SHP77 treated with DMSO at 0.1 percent for 48 hours (cell line): Measurements from ENCODE around the gene KIRREL3.

Experiments used
- DNase-seq: peaks from one replicate; lab custom pipeline; 2025; lab: John Stamatoyannopoulos, UW

The KIRREL3 gene

DNA sequence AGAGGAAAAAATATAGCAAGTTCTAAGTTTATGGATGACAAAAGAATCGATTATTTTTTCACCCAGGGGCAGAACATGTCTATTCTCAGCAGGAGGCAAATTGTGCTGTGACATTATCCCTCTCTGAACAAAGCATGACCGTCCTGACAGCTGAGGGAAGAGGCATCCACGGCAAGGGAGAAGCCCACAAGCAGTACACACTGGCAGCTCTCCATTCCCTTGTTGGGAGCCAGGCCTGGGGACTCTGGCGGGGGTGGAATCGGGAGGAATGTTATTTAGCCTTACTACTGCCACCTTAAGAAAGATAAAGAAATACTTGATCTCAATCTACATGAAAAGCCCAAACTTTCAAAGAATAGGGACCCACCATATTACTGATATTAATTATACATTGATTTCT is 3.4 kb downstream of the KIRREL3 start:
- DNase-seq = no peak

- no peak for DNase-seq
These were observed 4.3 kb downstream of the KIRREL3 start for GRCh38 chr11:126996036-126996804.

GRCh38 chr11:126993599-126993998 is 7.0 kb downstream of the KIRREL3 start:
- no peak for DNase-seq

DNA sequence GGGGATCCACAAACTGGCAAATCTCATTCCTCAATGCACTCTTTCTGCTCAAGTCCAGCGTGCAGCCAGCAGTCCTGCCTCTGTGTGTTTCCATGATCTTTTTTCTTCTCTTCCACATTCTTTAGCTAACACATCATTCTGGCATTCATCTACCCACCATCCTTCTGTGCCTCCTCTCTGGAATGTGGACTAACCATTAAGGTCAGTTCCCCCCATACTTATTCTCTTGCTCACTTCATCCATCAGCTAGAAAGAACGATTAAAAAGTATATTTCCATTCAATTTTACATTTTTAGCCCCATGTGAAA is 7.8 kb downstream of the KIRREL3 start:
- DNase-seq = no peak

DNA sequence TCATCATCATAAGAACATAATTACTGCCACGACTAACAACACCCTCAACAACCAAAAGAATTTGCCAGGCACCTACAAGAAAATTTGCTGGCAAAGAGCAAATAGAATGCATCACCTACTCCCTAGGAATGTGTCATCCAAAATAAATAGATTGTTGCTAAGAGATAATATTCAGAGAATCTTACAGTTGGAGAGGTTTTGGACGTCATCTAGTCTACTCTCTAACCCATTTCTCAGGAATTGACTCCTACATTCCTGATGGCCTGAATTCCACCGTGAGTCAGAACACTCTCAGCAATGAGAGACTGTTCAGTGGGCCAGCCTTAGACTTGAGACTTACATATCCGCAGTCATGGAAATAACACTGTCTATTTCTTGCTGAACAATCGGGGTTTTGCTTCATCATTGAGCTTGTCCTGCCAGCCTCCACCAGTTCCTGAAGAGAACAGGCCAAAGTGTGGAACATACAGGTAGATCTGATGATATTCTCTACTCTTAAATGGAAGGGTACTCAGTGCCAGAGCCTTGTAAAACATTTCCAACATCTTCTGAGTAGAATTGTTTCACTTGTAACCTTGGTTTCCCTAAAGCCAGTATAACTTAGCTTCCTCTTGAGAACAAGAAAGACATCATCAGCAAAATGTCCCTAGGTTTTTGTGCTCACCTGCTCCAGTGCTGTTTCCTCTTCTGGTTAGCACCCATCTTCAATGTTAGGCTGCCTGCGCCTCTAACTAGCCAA is 8.3 kb downstream of the KIRREL3 start:
- DNase-seq = no peak

DNA sequence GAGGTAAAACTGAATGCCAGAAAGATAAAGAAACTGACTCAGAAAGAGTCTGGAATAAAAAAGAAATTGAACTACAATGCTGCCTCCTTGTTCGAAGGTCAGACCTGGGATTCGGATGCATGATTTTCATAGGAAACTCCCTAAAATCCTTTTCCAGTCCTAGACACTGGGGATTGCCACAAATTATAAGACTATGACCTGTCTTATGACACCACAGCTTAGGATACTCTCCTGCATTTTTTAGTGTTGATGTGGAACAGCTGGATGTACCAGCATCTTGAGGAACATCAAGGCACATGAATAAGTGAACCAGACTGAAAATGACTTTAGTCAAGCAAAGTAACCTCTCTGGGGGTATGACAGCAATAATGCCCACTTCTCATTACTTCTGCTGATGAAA is 9.0 kb downstream of the KIRREL3 start:
- no peak for DNase-seq

GRCh38 chr11:126990716-126991480 is 9.7 kb downstream of the KIRREL3 start:
- no peak for DNase-seq

DNA sequence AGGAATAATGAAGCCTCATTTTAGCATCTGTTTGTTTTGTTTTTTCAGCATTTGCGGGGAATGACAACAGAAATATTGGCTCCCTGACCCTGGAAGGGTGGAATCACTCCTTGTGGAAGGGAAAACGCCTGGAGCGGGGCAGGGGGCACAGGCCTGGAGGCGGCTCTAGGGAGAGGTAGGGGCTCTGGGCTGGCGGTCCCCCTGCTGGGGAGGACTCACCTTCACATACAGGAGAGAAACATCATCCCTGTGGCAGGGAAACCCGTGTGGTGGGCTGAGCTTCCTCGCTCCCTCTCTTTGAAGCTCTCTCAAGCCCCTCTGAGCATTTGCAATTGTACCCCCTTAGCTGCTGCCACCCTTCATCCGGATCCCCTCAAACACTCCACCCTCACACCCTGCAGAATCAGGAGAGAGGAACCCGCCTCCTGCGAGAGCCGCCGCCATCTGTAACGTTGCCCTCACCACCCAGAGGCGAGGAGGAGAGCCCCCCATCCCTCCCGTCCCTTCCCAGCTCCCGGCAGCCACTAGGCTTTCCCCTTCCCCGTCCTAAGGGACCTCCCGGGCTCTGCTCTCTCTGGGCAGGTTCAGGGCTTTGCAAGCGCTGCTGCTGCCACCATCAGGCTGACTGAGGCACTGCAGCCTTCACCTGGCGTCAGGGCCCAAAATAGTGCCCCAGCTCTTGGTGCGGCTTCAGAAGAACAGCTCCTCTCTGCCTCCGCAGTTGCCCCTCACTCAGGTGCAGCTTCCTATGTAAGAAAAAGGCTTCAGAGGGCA is 10.4 kb downstream of the KIRREL3 start:
- DNase-seq = peak; percentile 8

DNA sequence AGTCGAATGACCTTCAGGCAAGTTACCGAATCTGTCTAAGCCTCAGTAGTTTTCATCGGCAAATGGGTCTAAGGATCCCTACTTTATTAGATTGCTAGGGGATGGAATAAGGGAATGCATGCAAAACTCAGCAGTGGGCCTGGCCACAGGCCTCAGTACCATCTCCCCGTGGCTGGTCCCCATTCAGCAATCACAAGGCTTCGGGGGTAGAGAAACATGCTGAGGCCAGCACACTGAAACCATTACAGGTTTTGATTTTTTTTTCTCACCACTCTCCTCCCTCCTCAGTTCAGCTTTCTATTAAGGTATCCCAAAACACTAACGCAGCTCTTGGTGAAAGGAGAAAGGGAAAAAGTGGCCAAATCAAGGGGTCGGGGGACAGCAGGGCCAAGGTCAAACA is 11.9 kb downstream of the KIRREL3 start:
- DNase-seq = no peak

- DNase-seq = no peak
These were observed 18.9 kb downstream of the KIRREL3 start for GRCh38 chr11:126981635-126982034.

DNA sequence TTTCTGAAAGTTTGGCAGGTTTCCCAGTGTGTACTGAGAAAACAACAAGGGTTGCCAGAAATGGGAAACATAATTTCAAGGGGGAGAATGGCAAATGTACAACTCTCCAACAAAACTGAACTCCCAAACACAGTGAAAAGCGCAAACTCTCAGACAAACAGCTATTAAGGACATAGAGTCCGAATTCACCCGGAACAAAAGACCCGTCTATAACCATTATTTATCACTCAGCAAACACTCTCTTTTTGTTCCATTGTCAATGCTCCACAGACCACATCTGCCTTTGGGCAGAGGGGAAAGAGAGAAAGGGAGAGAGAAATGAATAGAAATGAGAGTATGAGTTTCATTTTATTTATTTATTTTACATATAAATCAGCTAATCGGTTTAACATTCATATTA is 21.7 kb downstream of the KIRREL3 start:
- no peak for DNase-seq

DNA sequence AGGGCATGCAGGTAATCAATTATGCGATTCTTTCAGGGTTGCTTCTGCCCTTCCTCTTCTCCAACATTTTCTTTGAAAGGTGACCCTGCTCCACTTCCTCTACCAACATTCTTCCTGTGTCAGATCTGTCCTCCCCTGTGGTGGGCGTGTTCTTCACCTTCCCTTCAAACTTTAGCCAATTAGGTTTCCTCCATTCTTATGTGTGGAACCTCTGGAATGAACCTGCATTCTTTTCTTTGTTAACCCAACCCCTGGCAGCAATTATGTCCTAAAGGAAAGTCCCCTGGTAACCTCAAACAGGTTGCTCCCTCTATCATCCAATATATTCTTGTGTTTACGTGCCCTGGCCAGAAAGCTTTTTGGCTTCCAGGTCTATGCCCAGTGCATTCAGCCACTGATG is 22.4 kb downstream of the KIRREL3 start:
- no peak for DNase-seq

DNA sequence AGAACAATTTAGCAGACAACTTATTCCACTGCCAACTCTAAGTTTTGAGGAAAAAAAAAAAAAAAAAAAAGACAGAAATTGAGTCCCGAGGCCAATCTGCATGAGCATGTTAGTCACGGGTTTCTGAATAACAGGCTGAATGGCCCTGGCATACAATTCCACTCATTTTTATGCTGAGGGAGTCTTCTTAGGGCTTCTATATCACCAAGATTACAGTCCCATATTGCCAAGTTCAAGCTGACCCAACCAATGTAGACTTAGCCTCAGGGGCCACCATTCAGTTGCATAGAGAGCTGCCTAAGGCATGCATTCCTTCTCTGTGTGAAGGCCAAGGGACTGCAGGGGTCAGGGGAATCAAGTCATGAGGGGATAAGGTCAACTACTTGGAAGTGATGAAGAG is 27.5 kb downstream of the KIRREL3 start:
- DNase-seq = no peak

DNA sequence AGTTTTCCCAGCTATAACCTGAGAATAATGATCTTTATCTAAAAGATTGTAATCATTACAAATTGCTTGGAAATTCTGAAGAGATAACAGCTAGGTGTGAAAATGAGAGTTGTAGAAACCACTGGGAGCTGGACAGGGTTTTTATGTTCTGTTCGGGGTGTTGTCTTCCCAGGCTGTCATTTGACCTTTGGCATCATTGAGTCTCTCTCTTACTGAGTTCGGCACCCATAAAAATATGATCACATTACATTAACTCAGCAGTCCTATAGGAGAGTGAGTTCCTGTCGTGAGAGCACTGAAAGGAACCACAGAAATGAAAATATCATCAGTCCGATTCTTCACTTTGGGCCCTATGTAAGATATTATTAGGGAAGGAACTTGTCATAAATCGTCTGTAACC is 29.3 kb downstream of the KIRREL3 start:
- no peak for DNase-seq

- DNase-seq = no peak
These were observed 30.6 kb downstream of the KIRREL3 start for GRCh38 chr11:126969865-126970479.

DNA sequence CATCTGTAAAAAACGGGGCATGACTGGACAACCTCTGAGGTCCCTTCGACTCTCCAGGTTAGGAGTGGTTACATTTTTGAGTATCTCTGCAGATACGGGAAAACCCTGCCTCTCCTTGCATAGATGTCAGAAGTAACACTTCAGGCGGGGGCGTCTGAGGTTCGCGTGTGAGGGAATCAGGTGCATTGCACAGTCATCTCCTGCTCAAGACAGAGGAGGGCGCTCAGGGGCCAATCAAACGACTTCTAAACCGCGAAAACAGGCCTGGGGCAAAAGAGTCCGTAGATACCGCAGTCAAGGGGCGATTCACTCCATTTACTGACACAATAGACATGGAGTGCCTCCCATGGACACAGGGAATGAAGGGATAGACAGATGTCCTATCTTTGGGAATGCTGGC is 31.7 kb downstream of the KIRREL3 start:
- no peak for DNase-seq

DNA sequence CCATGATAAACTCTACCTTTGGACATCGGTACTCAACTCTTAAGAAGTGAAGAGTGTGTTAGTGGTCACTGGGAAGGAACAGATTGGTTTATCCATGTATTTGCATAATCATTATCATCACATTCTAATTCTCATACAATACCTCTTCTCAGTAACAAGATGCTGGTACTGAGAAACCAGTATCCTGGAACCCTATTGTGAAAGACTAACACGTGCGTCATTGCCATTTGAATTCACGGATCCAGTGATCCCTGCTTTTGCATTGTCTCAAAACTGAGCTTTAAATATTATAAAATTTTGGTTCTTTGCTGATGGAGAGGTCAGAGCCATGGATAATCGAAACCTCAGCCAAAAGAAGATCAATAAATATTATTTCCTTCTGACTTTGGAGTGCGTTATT is 35.2 kb downstream of the KIRREL3 start:
- DNase-seq = no peak

DNA sequence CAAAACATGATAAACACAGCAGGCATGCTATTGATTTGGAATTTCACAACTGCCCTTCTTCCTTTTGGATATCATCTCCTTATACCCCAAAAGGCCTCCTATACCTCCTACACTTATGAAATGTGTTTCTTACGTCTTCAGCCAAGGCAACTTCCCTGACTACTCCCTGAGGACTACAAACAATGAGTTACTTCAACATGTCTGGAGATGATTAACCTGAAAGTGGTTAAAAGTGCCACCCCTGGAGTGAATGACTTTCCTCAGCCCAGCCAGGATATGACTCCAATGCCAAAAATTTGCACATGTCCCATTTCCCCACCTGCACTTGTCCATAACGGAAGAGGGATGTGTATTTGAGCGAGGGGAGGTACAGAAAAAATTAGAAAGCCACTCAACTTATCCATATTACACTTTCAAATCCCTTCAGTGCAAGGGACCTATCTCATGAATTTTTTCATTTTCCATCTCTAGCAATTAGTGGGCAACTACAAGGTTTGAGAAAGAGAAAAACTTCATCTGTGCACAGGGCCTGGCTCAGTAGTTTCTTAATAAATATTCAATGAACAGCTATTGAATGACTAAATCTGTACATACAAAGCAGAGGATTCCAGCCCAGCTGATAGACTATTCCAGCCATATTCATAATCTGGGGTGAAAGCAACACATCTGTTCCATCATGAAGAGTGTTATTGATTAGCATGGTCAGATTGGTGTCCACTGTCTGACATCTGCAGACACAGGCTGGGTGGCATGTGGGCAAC is 36.8 kb downstream of the KIRREL3 start:
- DNase-seq = no peak

DNA sequence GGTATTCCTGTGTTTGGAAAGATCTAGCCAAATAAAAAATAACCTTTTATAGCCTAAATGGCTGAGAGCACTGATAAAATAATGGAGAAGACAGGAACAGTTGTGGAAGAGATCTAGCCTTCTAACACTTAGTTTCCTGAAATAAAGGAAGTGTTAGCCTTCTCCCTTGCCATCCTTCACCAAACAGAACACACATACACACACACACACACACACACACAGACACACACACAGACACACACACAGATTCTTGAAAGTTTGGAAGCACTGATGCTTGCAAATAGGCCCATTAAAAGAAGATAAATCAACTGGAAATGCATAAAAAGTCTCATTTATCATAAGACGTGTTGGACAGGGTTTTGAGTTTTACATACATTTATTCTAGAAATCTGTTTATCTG is 37.5 kb downstream of the KIRREL3 start:
- no peak for DNase-seq

GRCh38 chr11:126959700-126960099 is 40.9 kb downstream of the KIRREL3 start:
- DNase-seq = no peak

DNA sequence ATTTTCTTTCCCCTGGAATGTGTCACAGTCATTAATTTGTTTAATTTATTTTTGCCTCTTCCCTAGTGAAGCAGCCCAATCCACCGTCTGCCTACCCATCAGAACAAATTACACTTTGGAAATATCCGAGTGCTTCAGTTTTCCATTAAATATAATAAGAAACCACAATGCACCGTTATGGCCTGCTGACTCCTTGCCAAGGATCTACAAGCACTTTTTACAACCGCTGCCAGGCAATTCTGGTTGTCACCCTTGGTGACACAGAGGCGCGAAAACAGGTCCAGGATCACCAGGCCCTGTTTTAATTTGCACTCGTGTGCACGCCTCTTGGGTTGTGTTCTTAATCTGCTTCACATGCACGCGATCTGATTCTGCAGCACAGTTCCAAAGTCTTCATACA is 43.9 kb downstream of the KIRREL3 start:
- no peak for DNase-seq
